ENCODE data around the gene PCDHGA9. TPM values are rescaled to one million over a fixed set of nuclear protein-coding genes. Genes with fewer than 3 reads are reported as not detected.

PCDHGA9 gene
- total and polyA plus RNA-seq, 2 of the 8 experiments (the other 6 are each of a cell fraction or from before 2014, with no cell fraction given): 0.79 to 1.1 TPM

GRCh38 chr5:141356133-141356532, 46.4 kb upstream of the PCDHGA9 start:
- Histone ChIP-seq H3K56ac (replicated peaks; ENCODE audit: insufficient read length, low read depth, low read length) (no peak overlapping the region), H4K91ac (replicated peaks; ENCODE audit: insufficient read length, low read length) (no peak overlapping the region), H3K18ac (ENCODE audit: extremely low read depth, low read length) (no peak overlapping the region), H3K79me1 (ENCODE audit: low read depth, low read length) (no peaks in the 10 kb centered on the region), H3K27me3 (replicated peaks in 1 of 4; ENCODE audit: control insufficient read depth in 3 of 4, extremely low read depth in 1 of 4, insufficient read depth in 3 of 4, low read length in 3 of 4) (no peaks in the 10 kb centered on the region), H3K9me3 (ENCODE audit: insufficient read depth in 2 of 2, low read depth in 1 of 2, low read length in 1 of 2) (peaks cover 32 to 50% of the 10 kb centered on the region in 2 experiments), H3K79me2 (ENCODE audit: control insufficient read depth in 1 of 2, insufficient read depth in 2 of 2, low read length in 2 of 2) (no peaks in the 10 kb centered on the region), H3K27ac (ENCODE audit: low read depth, low read length) (no peak overlapping the region), H3K14ac (ENCODE audit: insufficient read length) (no peak overlapping the region), H2AFZ (ENCODE audit: low read length) (no peak overlapping the region), H3K4me1 (replicated peaks in 1 of 4; ENCODE audit: control insufficient read depth in 3 of 4, insufficient read depth in 4 of 4, low read length in 3 of 4) (0 out of 7 replicates have a peak, but pooled peaks cover 0 to 1% (median 0%) of the 10 kb centered on the region in 4 experiments), H3K4me2 (ENCODE audit: insufficient read depth in 1 of 2, low read depth in 2 of 2, low read length in 2 of 2) (no peak overlapping the region), H4K20me1 (replicated peaks in 1 of 2; ENCODE audit: control insufficient read depth in 1 of 2, insufficient read depth in 2 of 2, low read length in 2 of 2) (no peaks in the 10 kb centered on the region), H3K4me3 (ENCODE audit: extremely low read depth in 1 of 4, insufficient read depth in 2 of 4, low read depth in 3 of 4, low read length in 4 of 4) (no peak overlapping the region), H3K4ac (replicated peaks; ENCODE audit: insufficient read length, low read depth, low read length) (no peak overlapping the region), H4K8ac (ENCODE audit: extremely low read depth, insufficient read depth, low read length) (no peak overlapping the region), H4K5ac (ENCODE audit: insufficient read length, low read depth, low read length) (no peak overlapping the region), H2AK5ac (ENCODE audit: low read depth, low read length) (no peak overlapping the region), H2BK120ac (replicated peaks; ENCODE audit: low read depth, low read length) (no peak overlapping the region), H3K23ac (ENCODE audit: insufficient read length) (no peak overlapping the region), H2BK15ac (ENCODE audit: low read length) (no peak overlapping the region), H2BK20ac (ENCODE audit: low read length) (no peak overlapping the region), H3K9ac (replicated peaks in 1 of 4; ENCODE audit: extremely low read depth in 1 of 4, low read depth in 3 of 4, low read length in 3 of 4) (no peak overlapping the region), H2BK12ac (ENCODE audit: low read depth, low read length) (no peak overlapping the region), H2BK5ac (ENCODE audit: low read depth, low read length) (no peak overlapping the region), H3K36me3 (ENCODE audit: control insufficient read depth in 2 of 4, insufficient read depth in 4 of 4, low read length in 3 of 4) (peaks cover 0 to 13% (median 4%) of the 10 kb centered on the region in 4 experiments; a peak in 4 of 8 replicates), H3K23me2 (ENCODE audit: low read depth, low read length) (no peaks in the 10 kb centered on the region)
- DNase-seq (ENCODE audit: low read depth in 1 of 2, low spot score in 2 of 2) (no peak), FAIRE-seq (no peak)
- ChIA-PET POLR2A (ENCODE audit: partially characterized antibody) (interaction anchor here (0.7 kb wide), 1 partner anchor 163 kb away, joined by 3 read pairs; no protein-coding TSS in a partner anchor), CTCF (ENCODE audit: partially characterized antibody) (interaction anchor here (0.8 to 4.4 kb wide), 34 partner anchors 8 to 280 kb away, joined by 3 to 28 read pairs (median 5); partner anchors contain the start of genes PCDHB10, PCDHB14, PCDHB15 and PCDHB2)
- WGBS, 2 experiments (ENCODE audit: extremely low coverage in 1 of 2, insufficient coverage in 1 of 2, insufficient read length in 1 of 2, insufficient replicate concordance in 2 of 2, low coverage in 1 of 2, low lambda C conversion rate in 2 of 2, missing lambda C conversion rate in 1 of 2): 95% methylated on average over 5 of the region's 5 CpGs; no CpG with 5 or more reads in 1 of the 2 experiments
- no peak for TF ChIP-seq PHF8 (conservative IDR thresholded peaks at IDR 0.05; ENCODE audit: low read depth, low read length)
- TF ChIP-seq RFX5 (IDR thresholded peaks at IDR 0.05; ENCODE audit: borderline replicate concordance, low read depth, low read length): no peak
- no peak for TF ChIP-seq CBX5 (IDR thresholded peaks at IDR 0.05; ENCODE audit: low read depth, low read length)
- no peak for TF ChIP-seq SIN3A (conservative IDR thresholded peaks at IDR 0.05 in 1 of 2, IDR thresholded peaks at IDR 0.05 in 1 of 2; ENCODE audit: low read depth in 1 of 2, low read length in 2 of 2)
- TF ChIP-seq JUND (IDR thresholded peaks at IDR 0.05; ENCODE audit: low read length): no peak
- TF ChIP-seq BACH1 (IDR thresholded peaks at IDR 0.05; ENCODE audit: low read length): no peak
- no peak for TF ChIP-seq SAP30 (IDR thresholded peaks at IDR 0.05; ENCODE audit: insufficient read depth, insufficient replicate concordance, low read length)
- TF ChIP-seq E2F6 (IDR thresholded peaks at IDR 0.05): no peak
- no peak for TF ChIP-seq USF2 (IDR thresholded peaks at IDR 0.05; ENCODE audit: low read length)
- no peak for TF ChIP-seq ATF3 (IDR thresholded peaks at IDR 0.05; ENCODE audit: insufficient read depth, low read depth, low read length)

Measured in H1 (cell line).